Gastrocnemius medialis (tissue), 4 donors: Measurements from ENCODE around the gene CASP9. TPM values are rescaled to one million over a fixed set of nuclear protein-coding genes. Genes with fewer than 3 reads are reported as not detected.

Experiments
- ATAC-seq, 2 donors: fragments of 150-250 bp; one replicate each; pipeline ENCODE4 v1.9.1; 2016
- DNase-seq, 2 donors: peaks; one replicate each; pipeline ENCODE4 v3.0.0-alpha.2; 2019
- H3K27ac ChIP-seq, 4 donors: fragments of 200-600 bp; sonication (generic); 1 replicate in 1 of 4; 2 replicates in 3 of 4; pipeline ENCODE4 v1.5.1; 2016 to 2018; ENCODE audit warnings: mild to moderate bottlenecking in 2 of 4, moderate library complexity in 1 of 4
- H3K27me3 ChIP-seq, 3 donors: fragments of 200-600 bp; sonication (generic) in 2 of 3; 1 replicate in 1 of 3; 2 replicates in 2 of 3; pipeline versions ENCODE4 v1.5.1 to v1.6.0; 2016 to 2019; ENCODE audit warnings: mild to moderate bottlenecking in 1 of 3, moderate library complexity in 1 of 3
- H3K36me3 ChIP-seq, 2 donors: fragments of 200-600 bp; sonication (generic) in 1 of 2; one replicate each; pipeline ENCODE4 v1.5.1; 2017 to 2018
- H3K4me1 ChIP-seq, 2 donors: fragments of 200-600 bp; sonication (generic) in 1 of 2; one replicate each; pipeline ENCODE4 v1.5.1; 2016 to 2017; ENCODE audit warnings: mild to moderate bottlenecking in 2 of 2
- H3K4me3 ChIP-seq, 4 donors: fragments of 200-600 bp; sonication (generic) in 3 of 4; 1 replicate in 1 of 4; 2 replicates in 3 of 4; pipeline ENCODE4 v1.5.1; 2016 to 2019; ENCODE audit warnings: mild to moderate bottlenecking in 2 of 4
- H3K9me3 ChIP-seq, 3 donors: fragments of 200-600 bp; sonication (generic) in 2 of 3; 1 replicate in 1 of 3; 2 replicates in 2 of 3; pipeline ENCODE4 v1.5.1; 2016 to 2019
- CTCF ChIP-seq, 5 experiments: fragments of 450-650 bp in 3 of 5; fragments of 200-600 bp in 2 of 5; sonication (generic) in 2 of 5; IDR thresholded peaks in 4 of 5; conservative IDR thresholded peaks in 1 of 5; 1 replicate in 4 of 5; 2 replicates in 1 of 5; pipeline ENCODE4 v1.5.1; 2016 to 2019; ENCODE audit warnings: antibody characterized with exemption in 5 of 5, mild to moderate bottlenecking in 3 of 5, moderate library complexity in 3 of 5
- POLR2A ChIP-seq, 2 donors: fragments of 450-650 bp; IDR thresholded peaks; one replicate each; pipeline ENCODE4 v1.6.1; 2017; ENCODE audit warnings: antibody characterized with exemption in 2 of 2, mild to moderate bottlenecking in 2 of 2, moderate library complexity in 2 of 2
- in situ Hi-C, 4 donors: fragments of 200-750 bp; cut with MboI; loops; one replicate each; pipeline versions ENCODE4 v1.15.0 to v1.8.0; 2017; ENCODE audit warnings: low sequenced_read_pairs in 4 of 4
- intact Hi-C: fragments of 100-400 bp; cut with DNase I; formaldehyde crosslinking; loops from one replicate; pipeline ENCODE4 v1.15.1; 2023; ENCODE audit warnings: low total_unique reads
- total RNA-seq, 4 donors: library from RNA; depleted of rRNA; stranded (reverse); fragments of >200 nt; gene quantifications; one replicate each; pipeline versions ENCODE4 v1.1.0 to v1.2.3, GENCODE V29; 2016

The CASP9 gene
- total RNA-seq, 4 donors from 2014 or later, result 5.2 to 9.6 (median 8.0) TPM

DNA sequence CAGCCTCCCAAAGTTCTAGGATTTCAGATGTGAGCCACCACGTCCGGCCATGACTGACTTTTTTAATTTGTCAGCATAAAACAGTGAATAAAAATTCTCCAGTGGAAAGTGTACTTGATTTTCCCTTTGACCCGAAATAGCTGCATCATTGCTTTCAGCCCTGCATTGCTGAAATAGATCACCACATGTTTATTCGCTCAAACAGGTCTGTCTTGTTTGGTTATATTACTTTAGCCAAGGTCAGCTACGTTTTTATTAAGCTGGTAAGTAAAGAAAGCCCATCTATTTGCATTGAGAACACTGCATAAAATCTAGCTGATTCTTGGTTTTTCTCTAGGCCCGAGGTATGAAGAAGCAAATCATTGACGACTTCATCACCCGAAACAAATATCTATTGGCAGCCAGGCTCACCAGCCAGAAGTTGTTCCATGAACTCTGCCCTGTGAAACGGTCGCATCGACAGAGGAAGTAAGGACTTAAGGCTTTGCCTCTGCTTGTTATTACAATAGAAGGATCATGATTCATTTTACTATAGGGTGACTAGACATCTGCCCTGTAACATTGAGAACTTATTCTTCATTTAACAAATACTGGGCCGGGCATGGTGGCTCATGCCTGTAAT, 35.3 kb upstream of the CASP9 start:
- no peaks in the 10 kb centered on the region for H3K27me3 ChIP-seq
- H3K27ac ChIP-seq, result no peak overlapping the region
- ATAC-seq (no peak), DNase-seq (no peak)
- TF ChIP-seq CTCF (IDR thresholded peaks at IDR 0.05 in 4 of 5, conservative IDR thresholded peaks at IDR 0.05 in 1 of 5) (no peak), POLR2A (IDR thresholded peaks at IDR 0.05) (no peak)
- intact Hi-C loops, result no loop called here
- H3K4me1 ChIP-seq, result no peaks in the 10 kb centered on the region
- H3K36me3 ChIP-seq, result peaks cover 0 to 51% of the 10 kb centered on the region in 2 donors
- no peaks in the 10 kb centered on the region for H3K9me3 ChIP-seq
- no peak overlapping the region for H3K4me3 ChIP-seq
- in situ Hi-C loops, result no loop called here

DNA sequence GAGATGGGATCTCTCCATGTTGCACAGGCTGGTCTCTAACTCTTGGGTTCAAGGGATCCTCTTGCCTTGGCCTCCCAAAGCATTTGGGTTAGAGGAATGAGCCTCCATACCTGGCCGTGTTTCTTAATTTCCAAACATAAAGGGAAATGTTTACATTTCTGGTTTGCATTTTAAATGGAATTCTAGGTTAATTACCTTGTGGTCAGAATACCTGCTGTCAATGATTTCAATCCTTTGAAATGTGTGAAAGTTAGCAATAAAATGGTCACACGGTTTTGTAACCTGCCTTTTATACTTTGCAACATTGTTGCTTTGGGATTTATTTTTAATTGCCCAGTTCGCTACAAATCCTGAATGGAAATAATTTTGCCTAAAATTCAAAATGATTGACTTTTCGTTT, 34.5 kb upstream of the CASP9 start:
- H3K9me3 ChIP-seq, result no peaks in the 10 kb centered on the region
- in situ Hi-C loops (no loop called here), intact Hi-C loops (no loop called here)
- no peaks in the 10 kb centered on the region for H3K27me3 ChIP-seq
- no peak overlapping the region for H3K4me3 ChIP-seq
- TF ChIP-seq CTCF (IDR thresholded peaks at IDR 0.05 in 4 of 5, conservative IDR thresholded peaks at IDR 0.05 in 1 of 5) (no peak), POLR2A (IDR thresholded peaks at IDR 0.05) (no peak)
- no peak overlapping the region for H3K27ac ChIP-seq
- H3K36me3 ChIP-seq, result peaks cover 0 to 49% of the 10 kb centered on the region in 2 donors
- no peaks in the 10 kb centered on the region for H3K4me1 ChIP-seq
- ATAC-seq, result no peak
- DNase-seq, result no peak

- no peaks in the 10 kb centered on the region for H3K27me3 ChIP-seq
- no peaks in the 10 kb centered on the region for H3K9me3 ChIP-seq
- no peak for ATAC-seq
- H3K4me3 ChIP-seq, result no peak overlapping the region
- in situ Hi-C loops, result no loop called here
- peaks cover 0 to 39% of the 10 kb centered on the region in 2 donors for H3K36me3 ChIP-seq
- intact Hi-C loops, result no loop called here
- TF ChIP-seq CTCF (IDR thresholded peaks at IDR 0.05 in 4 of 5, conservative IDR thresholded peaks at IDR 0.05 in 1 of 5), result no peak
- no peak for TF ChIP-seq POLR2A (IDR thresholded peaks at IDR 0.05)
- H3K4me1 ChIP-seq, result no peaks in the 10 kb centered on the region
- no peak overlapping the region for H3K27ac ChIP-seq
- DNase-seq, result no peak
Observed at GRCh38 chr1:15557594-15557993, 33.6 kb upstream of the CASP9 start.

GRCh38 chr1:15557008-15557407, 33.0 kb upstream of the CASP9 start:
- no peak for ATAC-seq

More at GRCh38 chr1:15557008-15557407, 33.0 kb upstream of the CASP9 start:
- intact Hi-C loops, result no loop called here
- Histone ChIP-seq H3K27ac (no peak overlapping the region), H3K4me1 (no peaks in the 10 kb centered on the region), H3K9me3 (no peaks in the 10 kb centered on the region), H3K4me3 (no peak overlapping the region), H3K36me3 (peaks cover 0 to 34% of the 10 kb centered on the region in 2 donors), H3K27me3 (no peaks in the 10 kb centered on the region)
- TF ChIP-seq CTCF (IDR thresholded peaks at IDR 0.05 in 4 of 5, conservative IDR thresholded peaks at IDR 0.05 in 1 of 5) (no peak), POLR2A (IDR thresholded peaks at IDR 0.05) (no peak)
- in situ Hi-C loops, result no loop called here
- DNase-seq, result no peak
